RKO (cell line): ENCODE results near the gene TTC6.

Source experiments
- DNase-seq: peaks from one replicate; pipeline ENCODE4 v3.0.0-alpha.2; 2016; ENCODE audit warnings: low spot score

TTC6 gene

GRCh38 chr14:37585971-37586796 is 9.2 kb upstream of the TTC6 start:
- DNase-seq, result no peak

- DNase-seq, result no peak
Measured at GRCh38 chr14:37586797-37587130, 8.7 kb upstream of the TTC6 start.

GRCh38 chr14:37587131-37587803 is 8.2 kb upstream of the TTC6 start:
- no peak for DNase-seq

- DNase-seq, result peak; percentile 49
Measured at GRCh38 chr14:37587881-37588666, 7.4 kb upstream of the TTC6 start.

GRCh38 chr14:37588667-37588955 is 6.8 kb upstream of the TTC6 start:
- DNase-seq, result peak; percentile 58

- DNase-seq, result peak; percentile 63
Measured at GRCh38 chr14:37588956-37589714, 6.3 kb upstream of the TTC6 start.

- DNase-seq, result peak; percentile 44
Measured at GRCh38 chr14:37589715-37590427, 5.6 kb upstream of the TTC6 start.

- no peak for DNase-seq
Measured at GRCh38 chr14:37590428-37591139, 4.8 kb upstream of the TTC6 start.

GRCh38 chr14:37591311-37591940 is 4.0 kb upstream of the TTC6 start:
- no peak for DNase-seq

GRCh38 chr14:37591941-37592481 is 3.4 kb upstream of the TTC6 start:
- DNase-seq, result no peak

- no peak for DNase-seq
Measured at GRCh38 chr14:37592482-37593408, 2.7 kb upstream of the TTC6 start.

- no peak for DNase-seq
Measured at GRCh38 chr14:37593511-37594237, 1.8 kb upstream of the TTC6 start.

- DNase-seq, result peak; percentile 81
Measured at GRCh38 chr14:37594238-37594970, 1.0 kb upstream of the TTC6 start.

- peak; percentile 74 for DNase-seq
Measured at GRCh38 chr14:37595809-37596621, 586 bp downstream of the TTC6 start.

- DNase-seq, result no peak
Measured at GRCh38 chr14:37596790-37597472, 1.5 kb downstream of the TTC6 start.

GRCh38 chr14:37597538-37597913 is 2.1 kb downstream of the TTC6 start:
- DNase-seq, result no peak
